HFFc6 (cell line): ENCODE measurements around the gene SLC6A7. TPM values are rescaled to one million over a fixed set of nuclear protein-coding genes. Genes with fewer than 3 reads are reported as not detected.
A peak's percentile ranks its signal among the peaks of the same experiment; 100 is the strongest.

Experiments used
- DNase-seq: peaks from one replicate; pipeline ENCODE4 v3.0.0-alpha.2; 2018
- H3K27ac Mint-ChIP-seq: 2 replicates; pipeline ENCODE4 v1.8.0; 2020; ENCODE audit warnings: mild to moderate bottlenecking, mixed read lengths
- H3K27me3 Mint-ChIP-seq: 2 replicates; pipeline ENCODE4 v1.8.0; 2021; ENCODE audit warnings: mild to moderate bottlenecking, moderate library complexity, mixed read lengths; ENCODE audit not compliant: insufficient read depth
- H3K36me3 Mint-ChIP-seq: 2 replicates; pipeline ENCODE4 v1.8.0; 2021; ENCODE audit warnings: low read depth, mixed read lengths
- H3K4me1 Mint-ChIP-seq: 2 replicates; pipeline ENCODE4 v1.8.0; 2020; ENCODE audit warnings: low read depth, mixed read lengths
- H3K4me3 Mint-ChIP-seq: 2 replicates; pipeline ENCODE4 v1.8.0; 2020; ENCODE audit warnings: mild to moderate bottlenecking, moderate library complexity, mixed read lengths
- H3K9me3 Mint-ChIP-seq: 2 replicates; pipeline ENCODE4 v1.8.0; 2020; ENCODE audit warnings: mild to moderate bottlenecking, mixed read lengths
- CTCF ChIP-seq: fragments of 200-600 bp; sonication (generic); IDR thresholded peaks from 2 replicates; pipeline ENCODE4 v1.5.0; 2021; ENCODE audit warnings: antibody characterized with exemption, mild to moderate bottlenecking
- total RNA-seq, 6 experiments: library from RNA; stranded (reverse); fragmentation: NEBNext Ultra II Directional; extraction: Animal tissue kit (Norgen Biotek cat#: 25700); gene quantifications; 2 replicates in 1 of 6; 3 replicates in 5 of 6; pipeline ENCODE4 v1.2.3, GENCODE V29; 2021

The SLC6A7 gene
- total RNA-seq, 6 experiments from 2014 or later, result not detected

GRCh38 chr5:150172145-150172544 is 17.7 kb upstream of the SLC6A7 start:
- H3K9me3 Mint-ChIP-seq, result no peaks in the 10 kb centered on the region
- peaks cover 6% of the 10 kb centered on the region; the same call in 1 of the 2 replicates for H3K4me1 Mint-ChIP-seq
- H3K4me3 Mint-ChIP-seq, result no peak overlapping the region
- H3K36me3 Mint-ChIP-seq, result no peaks in the 10 kb centered on the region
- no peak for TF ChIP-seq CTCF
- peaks cover 7% of the 10 kb centered on the region for H3K27me3 Mint-ChIP-seq
- no peak for DNase-seq
- H3K27ac Mint-ChIP-seq, result no peak overlapping the region

GRCh38 chr5:150172556-150172955 is 17.3 kb upstream of the SLC6A7 start:
- no peak overlapping the region for H3K27ac Mint-ChIP-seq
- H3K4me3 Mint-ChIP-seq, result no peak overlapping the region
- H3K36me3 Mint-ChIP-seq, result no peaks in the 10 kb centered on the region
- no peak for TF ChIP-seq CTCF
- H3K27me3 Mint-ChIP-seq, result peaks cover 9% of the 10 kb centered on the region
- no peak for DNase-seq
- H3K9me3 Mint-ChIP-seq, result no peaks in the 10 kb centered on the region
- peaks cover 6% of the 10 kb centered on the region; the same call in 1 of the 2 replicates for H3K4me1 Mint-ChIP-seq

GRCh38 chr5:150173161-150173560 is 16.7 kb upstream of the SLC6A7 start:
- TF ChIP-seq CTCF, result no peak
- Mint-ChIP-seq H3K27ac (no peak overlapping the region), H3K4me3 (no peak overlapping the region), H3K27me3 (peaks cover 9% of the 10 kb centered on the region), H3K36me3 (no peaks in the 10 kb centered on the region), H3K9me3 (no peaks in the 10 kb centered on the region), H3K4me1 (peaks cover 6% of the 10 kb centered on the region; the same call in 1 of the 2 replicates)
- no peak for DNase-seq

- H3K4me1 Mint-ChIP-seq, result peaks cover 6% of the 10 kb centered on the region; the same call in 1 of the 2 replicates
- no peaks in the 10 kb centered on the region for H3K9me3 Mint-ChIP-seq
- H3K4me3 Mint-ChIP-seq, result no peak overlapping the region
- H3K27ac Mint-ChIP-seq, result no peak overlapping the region
- no peak for DNase-seq
- H3K27me3 Mint-ChIP-seq, result peaks cover 9% of the 10 kb centered on the region
- no peak for TF ChIP-seq CTCF
- no peaks in the 10 kb centered on the region for H3K36me3 Mint-ChIP-seq
These were observed 15.6 kb upstream of the SLC6A7 start for GRCh38 chr5:150174285-150174684.

GRCh38 chr5:150175076-150175475 is 14.8 kb upstream of the SLC6A7 start:
- H3K36me3 Mint-ChIP-seq, result no peaks in the 10 kb centered on the region
- DNase-seq, result no peak
- no peak overlapping the region for H3K27ac Mint-ChIP-seq
- peaks cover 6% of the 10 kb centered on the region; the same call in 1 of the 2 replicates for H3K4me1 Mint-ChIP-seq
- no peak for TF ChIP-seq CTCF
- H3K4me3 Mint-ChIP-seq, result no peak overlapping the region
- no peaks in the 10 kb centered on the region for H3K9me3 Mint-ChIP-seq
- peaks cover 2% of the 10 kb centered on the region for H3K27me3 Mint-ChIP-seq

GRCh38 chr5:150175536-150175935 is 14.3 kb upstream of the SLC6A7 start:
- DNase-seq, result peak; percentile 39
- no peaks in the 10 kb centered on the region for H3K9me3 Mint-ChIP-seq
- peaks cover 2% of the 10 kb centered on the region for H3K27me3 Mint-ChIP-seq
- peaks cover 10% of the 10 kb centered on the region for H3K4me1 Mint-ChIP-seq
- H3K36me3 Mint-ChIP-seq, result no peaks in the 10 kb centered on the region
- H3K4me3 Mint-ChIP-seq, result no peak overlapping the region
- H3K27ac Mint-ChIP-seq, result no peak overlapping the region; the same call in 1 of the 2 replicates
- peak; percentile 81 for TF ChIP-seq CTCF
